Duodenal mucosa (tissue), 2 donors: ENCODE measurements around the gene MAFF.

Source experiments
- H3K27ac ChIP-seq: one replicate; pipeline ENCODE4 v1.7.0; 2013; ENCODE audit warnings: low read depth, low read length
- H3K27me3 ChIP-seq, 2 donors: one replicate each; pipeline ENCODE4 v1.7.0; 2013; ENCODE audit warnings: low read length in 2 of 2, control low read depth in 1 of 2; ENCODE audit not compliant: insufficient read depth in 2 of 2, control insufficient read depth in 1 of 2
- H3K36me3 ChIP-seq, 2 donors: one replicate each; pipeline ENCODE4 v1.7.0; 2013; ENCODE audit warnings: low read length in 2 of 2, control low read depth in 1 of 2; ENCODE audit not compliant: insufficient read depth in 2 of 2, control insufficient read depth in 1 of 2
- H3K4me1 ChIP-seq, 2 donors: one replicate each; pipeline ENCODE4 v1.7.0; 2013; ENCODE audit warnings: low read length in 2 of 2, control low read depth in 1 of 2; ENCODE audit not compliant: insufficient read depth in 2 of 2, control insufficient read depth in 1 of 2
- H3K4me3 ChIP-seq, 2 donors: one replicate each; pipeline ENCODE4 v1.7.0; 2013; ENCODE audit warnings: low read length in 2 of 2, low read depth in 1 of 2
- H3K9ac ChIP-seq, 2 donors: one replicate each; pipeline ENCODE4 v1.7.0; 2013; ENCODE audit warnings: low read length in 2 of 2, low read depth in 1 of 2
- H3K9me3 ChIP-seq, 2 donors: one replicate each; pipeline ENCODE4 v1.7.0; 2013; ENCODE audit warnings: low read length in 2 of 2, control low read depth in 1 of 2; ENCODE audit not compliant: control insufficient read depth in 1 of 2

MAFF gene

GRCh38 chr22:38169116-38169515 lies 32.7 kb upstream of the MAFF start:
- H3K36me3 ChIP-seq = peaks cover 0 to 16% of the 10 kb centered on the region in 2 donors
- no peak overlapping the region for H3K9ac ChIP-seq
- H3K4me1 ChIP-seq = peaks cover 26 to 30% of the 10 kb centered on the region in 2 donors
- H3K27me3 ChIP-seq = no peaks in the 10 kb centered on the region
- no peak overlapping the region for H3K4me3 ChIP-seq
- H3K9me3 ChIP-seq = no peaks in the 10 kb centered on the region
- H3K27ac ChIP-seq = no peak overlapping the region

GRCh38 chr22:38170469-38170868 lies 31.3 kb upstream of the MAFF start:
- Histone ChIP-seq H3K36me3 (peaks cover 0 to 16% of the 10 kb centered on the region in 2 donors), H3K27ac (no peak overlapping the region), H3K4me1 (peaks cover 16% of the 10 kb centered on the region in 2 donors), H3K27me3 (no peaks in the 10 kb centered on the region), H3K9ac (no peak overlapping the region), H3K4me3 (no peak overlapping the region), H3K9me3 (no peaks in the 10 kb centered on the region)

- H3K27me3 ChIP-seq = no peaks in the 10 kb centered on the region
- H3K9ac ChIP-seq = no peak overlapping the region
- H3K27ac ChIP-seq = no peak overlapping the region
- H3K36me3 ChIP-seq = peaks cover 0 to 13% of the 10 kb centered on the region in 2 donors
- peaks cover 22 to 26% of the 10 kb centered on the region in 2 donors for H3K4me1 ChIP-seq
- H3K9me3 ChIP-seq = no peaks in the 10 kb centered on the region
- H3K4me3 ChIP-seq = no peak overlapping the region
These were observed 29.6 kb upstream of the MAFF start for GRCh38 chr22:38171927-38172831.

- peaks cover 27 to 32% of the 10 kb centered on the region in 2 donors for H3K4me1 ChIP-seq
- no peaks in the 10 kb centered on the region for H3K27me3 ChIP-seq
- no peak overlapping the region for H3K4me3 ChIP-seq
- no peak overlapping the region for H3K9ac ChIP-seq
- H3K36me3 ChIP-seq = peaks cover 0 to 10% of the 10 kb centered on the region in 2 donors
- H3K27ac ChIP-seq = no peak overlapping the region
- no peaks in the 10 kb centered on the region for H3K9me3 ChIP-seq
These were observed 28.8 kb upstream of the MAFF start for GRCh38 chr22:38172832-38173640.

GRCh38 chr22:38173641-38173906 lies 28.2 kb upstream of the MAFF start:
- H3K4me1 ChIP-seq = peaks cover 30 to 35% of the 10 kb centered on the region in 2 donors
- no peak overlapping the region for H3K4me3 ChIP-seq
- H3K27me3 ChIP-seq = no peaks in the 10 kb centered on the region
- H3K9me3 ChIP-seq = no peaks in the 10 kb centered on the region
- no peak overlapping the region for H3K9ac ChIP-seq
- no peak overlapping the region for H3K27ac ChIP-seq
- H3K36me3 ChIP-seq = peaks cover 0 to 5% of the 10 kb centered on the region in 2 donors

- H3K36me3 ChIP-seq = no peaks in the 10 kb centered on the region
- H3K9ac ChIP-seq = no peak overlapping the region
- no peak overlapping the region for H3K4me3 ChIP-seq
- no peak overlapping the region for H3K27ac ChIP-seq
- H3K4me1 ChIP-seq = peaks cover 30 to 35% of the 10 kb centered on the region in 2 donors
- no peaks in the 10 kb centered on the region for H3K9me3 ChIP-seq
- no peaks in the 10 kb centered on the region for H3K27me3 ChIP-seq
These were observed 27.2 kb upstream of the MAFF start for GRCh38 chr22:38174626-38175025.

GRCh38 chr22:38175206-38176118 lies 26.3 kb upstream of the MAFF start:
- no peaks in the 10 kb centered on the region for H3K36me3 ChIP-seq
- no peaks in the 10 kb centered on the region for H3K27me3 ChIP-seq
- no peak overlapping the region for H3K4me3 ChIP-seq
- no peak overlapping the region for H3K27ac ChIP-seq
- no peaks in the 10 kb centered on the region for H3K9me3 ChIP-seq
- no peak overlapping the region for H3K9ac ChIP-seq
- H3K4me1 ChIP-seq = peaks cover 35 to 44% of the 10 kb centered on the region in 2 donors

GRCh38 chr22:38176170-38176741 lies 25.5 kb upstream of the MAFF start:
- peak overlapping the region in 1 of 2 donors; percentile 6 for H3K9ac ChIP-seq
- no peaks in the 10 kb centered on the region for H3K9me3 ChIP-seq
- peak overlapping the region; percentile 3 for H3K27ac ChIP-seq
- H3K36me3 ChIP-seq = no peaks in the 10 kb centered on the region
- peaks cover 42 to 52% of the 10 kb centered on the region in 2 donors for H3K4me1 ChIP-seq
- H3K27me3 ChIP-seq = no peaks in the 10 kb centered on the region
- H3K4me3 ChIP-seq = no peak overlapping the region

- H3K27me3 ChIP-seq = no peaks in the 10 kb centered on the region
- H3K4me1 ChIP-seq = peaks cover 45 to 52% of the 10 kb centered on the region in 2 donors
- no peaks in the 10 kb centered on the region for H3K36me3 ChIP-seq
- no peak overlapping the region for H3K9ac ChIP-seq
- H3K4me3 ChIP-seq = no peak overlapping the region
- H3K27ac ChIP-seq = no peak overlapping the region
- no peaks in the 10 kb centered on the region for H3K9me3 ChIP-seq
These were observed 24.8 kb upstream of the MAFF start for GRCh38 chr22:38177044-38177443.
